Posterior vena cava (tissue), 2 donors: ENCODE data around the gene TCF3. TPM values are rescaled to one million over a fixed set of nuclear protein-coding genes. Genes with fewer than 3 reads are reported as not detected.
"Not testable (repeated sequence)": the region's sequence is repeated elsewhere in the genome, so short reads cannot be mapped to it uniquely, and the experiment has no call there.

Source experiments
- DNase-seq: peaks from one replicate; pipeline ENCODE4 v3.0.0-alpha.2; 2020; ENCODE audit warnings: low spot score
- intact Hi-C, 2 donors: fragments of 100-400 bp; cut with DNase I; formaldehyde crosslinking; loops; one replicate each; pipeline versions ENCODE4 v1.14.1 to v1.14.2; 2022 to 2023
- long read RNA-seq, 2 donors: library from polyadenylated mRNA; unstranded; transcript quantifications; one replicate each; pipeline ENCODE4 v2.0.0, GENCODE V29; 2020 to 2021
- total RNA-seq, 2 donors: library from RNA; stranded (reverse); fragmentation: NEBNext Ultra II Directional; extraction: Animal tissue kit (Norgen Biotek cat#: 25700); gene quantifications; one replicate each; pipeline ENCODE4 v1.2.1, GENCODE V29; 2021
- donor health status: DM: yes; HTN: yes; CAD: no.
- donor health status: DM: yes; HTN: yes; CAD: no.

TCF3 gene
- 10 to 100 TPM; 26.2 to 36.4 TPM for total RNA-seq
- long read RNA-seq, donor 1, full-length matches to known transcripts = 1 of 15 reads
- long read RNA-seq, donor 1, partial matches to known transcripts = 3 of 15 reads
- long read RNA-seq, donor 1, other reads (novel, unspliced or antisense) = 11 of 15 reads
- long read RNA-seq, donor 2, partial matches to known transcripts = 12 of 20 reads
- long read RNA-seq, donor 2, other reads (novel, unspliced or antisense) = 7 of 20 reads

DNA sequence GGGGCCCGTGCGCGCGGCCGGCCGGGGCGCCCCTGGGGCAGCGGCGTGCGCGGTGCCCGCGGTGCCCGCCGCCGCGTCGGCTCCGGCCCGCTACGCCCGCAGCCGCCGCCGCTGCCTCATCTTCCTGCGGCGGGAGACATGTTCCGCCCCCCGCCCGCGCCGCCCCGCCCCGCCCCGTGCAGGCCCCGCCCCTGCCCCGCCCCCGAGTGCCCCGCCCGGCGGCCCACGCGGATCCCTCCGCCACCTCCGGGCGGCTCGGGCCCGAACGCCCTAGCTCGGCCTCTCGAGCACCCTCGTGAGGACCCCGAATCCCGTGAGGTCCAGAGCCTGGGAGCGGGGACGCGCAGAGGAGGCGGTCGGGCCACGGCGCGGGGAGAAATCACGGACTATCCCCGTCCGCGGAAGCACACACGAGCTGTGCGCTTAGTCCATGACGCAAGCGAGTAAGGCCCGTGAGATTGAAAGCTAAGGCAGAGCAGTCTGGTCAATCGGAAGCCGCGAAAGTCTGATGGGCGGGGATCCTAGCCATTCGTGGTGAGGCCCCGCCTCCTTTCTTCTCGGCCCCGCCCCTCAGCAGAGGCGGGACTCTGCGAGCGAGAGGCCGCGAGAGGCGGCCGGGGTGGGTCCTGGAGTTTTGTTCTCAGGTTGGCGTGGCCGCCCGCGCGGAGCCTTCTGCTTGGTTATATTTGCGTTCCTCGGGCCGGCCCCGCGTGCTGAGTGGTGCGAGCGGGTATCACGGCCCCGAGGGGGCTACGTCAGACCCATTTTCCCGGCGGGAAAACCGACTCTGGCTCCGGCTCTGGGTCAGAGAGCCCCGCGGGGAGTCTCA lies at the start of gene TCF3:
TSS of gene TCF3 (minus strand) at position 145 of the 829 bp plus-strand sequence. CDS start 2,367 bp downstream, outside the sequence.
- peak; percentile 99 for DNase-seq
- intact Hi-C loops = loop anchor here in 1 of 2 donors (10.0 kb wide), 1 partner anchor 108 kb away; no protein-coding TSS in a partner anchor

DNA sequence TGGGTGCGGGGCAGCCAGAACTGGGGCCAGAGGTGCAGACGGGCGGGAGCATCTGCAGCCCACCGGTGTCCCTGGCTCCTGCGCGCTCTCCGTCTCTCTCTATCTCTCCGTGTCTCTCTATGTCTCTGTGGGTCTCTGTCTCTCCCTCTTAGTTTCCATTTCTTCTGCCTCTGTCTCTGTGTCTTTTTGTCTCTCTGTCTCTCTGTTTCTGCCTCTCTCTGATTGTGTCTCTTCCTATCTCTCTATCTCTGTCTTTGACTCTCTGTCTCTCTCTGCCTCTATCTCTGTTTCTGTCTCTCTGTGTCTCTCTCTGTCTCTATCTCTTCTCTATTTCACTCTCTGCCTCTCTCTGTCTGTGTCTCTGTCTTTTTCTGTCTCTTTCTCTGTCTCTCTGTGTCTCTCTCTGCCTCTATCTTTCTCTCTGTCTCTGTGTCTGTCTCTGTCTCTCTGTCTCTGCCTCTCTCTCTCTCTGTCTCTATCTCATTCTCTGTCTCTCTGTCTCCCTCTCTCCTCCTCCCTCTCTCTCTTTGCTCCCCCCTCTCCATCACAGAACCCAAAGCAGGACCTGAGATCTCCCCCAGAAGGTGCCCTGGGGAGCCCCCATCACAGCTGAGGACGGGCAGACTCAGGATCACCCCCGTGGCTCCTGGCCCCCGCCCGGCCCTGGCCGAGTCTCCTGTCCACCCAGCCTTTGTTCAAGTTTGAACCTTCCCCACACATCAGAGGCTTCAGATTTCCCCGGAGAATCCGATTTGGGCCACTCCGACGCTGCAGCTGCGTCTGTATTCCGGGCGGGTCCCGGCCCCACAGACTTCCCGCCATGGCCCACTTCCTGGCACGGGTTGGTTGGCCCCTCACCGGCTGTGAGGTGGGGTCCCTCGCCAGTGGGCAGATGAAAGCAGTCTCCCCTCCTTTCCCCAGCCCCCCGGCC lies 48.6 kb upstream of the TCF3 start:
- DNase-seq = no peak
- intact Hi-C loops = loop anchor here in 1 of 2 donors (1.0 kb wide), 1 partner anchor 49 kb away; no protein-coding TSS in a partner anchor

DNA sequence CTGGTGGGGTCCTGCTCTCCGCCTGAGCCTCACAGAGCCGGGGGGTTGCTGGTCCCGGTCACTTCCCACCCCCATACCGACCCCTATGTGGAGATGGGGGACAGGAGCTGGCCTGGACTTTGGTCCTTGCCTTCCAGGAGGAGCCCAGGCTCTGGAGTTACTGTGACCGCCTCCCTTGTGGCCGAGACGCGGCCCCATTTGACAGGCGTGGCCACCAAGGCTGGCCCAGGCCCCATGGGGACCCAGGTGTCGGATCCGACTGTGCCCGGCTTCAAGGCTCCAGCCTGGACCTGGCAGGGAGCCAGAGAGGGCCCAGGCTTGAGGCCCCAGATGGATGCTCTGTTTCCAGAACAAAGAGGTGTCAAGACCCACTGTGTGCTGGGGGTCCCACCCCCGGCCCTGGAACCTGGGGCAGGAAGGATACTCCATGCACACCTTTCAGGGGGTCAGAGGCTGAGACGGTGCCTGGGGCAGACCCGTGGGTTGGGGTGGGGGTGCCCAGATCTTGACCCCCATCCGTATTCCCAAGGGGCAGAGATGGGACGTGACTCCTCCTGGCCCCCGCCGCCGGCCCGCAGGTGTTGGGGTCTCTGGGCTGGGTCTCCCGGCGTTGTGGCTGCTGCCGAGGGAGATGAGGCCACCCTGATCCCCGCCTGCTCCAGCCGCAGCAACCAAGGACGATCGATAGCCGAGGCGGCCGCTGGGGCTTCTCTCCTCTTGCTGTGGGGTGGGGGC lies 47.8 kb upstream of the TCF3 start:
- intact Hi-C loops = no loop called here
- no peak for DNase-seq

DNA sequence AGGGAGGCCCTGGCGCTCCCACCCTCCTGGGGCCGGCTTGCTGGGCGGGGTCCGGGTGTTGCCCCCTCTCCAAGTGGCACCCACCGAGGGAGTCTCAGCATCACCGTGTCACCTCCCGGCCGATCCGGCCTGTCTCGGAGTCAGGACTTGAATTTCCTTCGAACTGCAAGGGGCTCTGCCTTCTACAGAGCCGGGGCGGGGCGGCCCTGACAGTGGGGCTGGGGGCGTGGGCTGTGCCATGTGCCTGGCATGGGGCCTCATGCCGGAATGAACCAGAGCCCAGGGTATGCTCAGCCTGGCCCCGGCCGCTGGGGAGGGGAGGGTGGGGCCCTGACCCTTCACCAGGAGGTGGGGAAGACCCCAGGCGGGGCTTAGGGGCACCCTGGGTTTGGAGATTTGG lies 47.0 kb upstream of the TCF3 start:
- intact Hi-C loops = no loop called here
- no peak for DNase-seq

DNA sequence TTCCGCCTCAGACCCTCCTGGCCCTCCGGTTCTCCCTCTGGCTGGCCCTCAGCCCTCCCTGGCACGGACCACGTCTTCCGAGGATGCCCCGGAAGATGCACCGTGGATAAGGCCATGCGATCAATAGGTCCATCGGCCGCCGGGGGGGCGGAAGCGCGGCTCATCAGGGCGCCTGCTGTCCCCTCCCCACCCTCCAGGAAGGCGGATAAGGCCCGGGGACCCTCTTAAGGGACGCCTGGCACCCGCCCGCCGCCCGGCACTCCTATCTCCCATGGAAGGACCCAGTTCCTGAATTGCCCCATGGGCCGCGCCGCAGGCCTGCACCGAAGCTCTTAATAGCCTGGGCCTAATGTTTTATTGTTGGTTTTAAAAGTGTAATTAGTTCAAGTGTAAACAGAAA lies 46.2 kb upstream of the TCF3 start:
- intact Hi-C loops = no loop called here
- no peak for DNase-seq

DNA sequence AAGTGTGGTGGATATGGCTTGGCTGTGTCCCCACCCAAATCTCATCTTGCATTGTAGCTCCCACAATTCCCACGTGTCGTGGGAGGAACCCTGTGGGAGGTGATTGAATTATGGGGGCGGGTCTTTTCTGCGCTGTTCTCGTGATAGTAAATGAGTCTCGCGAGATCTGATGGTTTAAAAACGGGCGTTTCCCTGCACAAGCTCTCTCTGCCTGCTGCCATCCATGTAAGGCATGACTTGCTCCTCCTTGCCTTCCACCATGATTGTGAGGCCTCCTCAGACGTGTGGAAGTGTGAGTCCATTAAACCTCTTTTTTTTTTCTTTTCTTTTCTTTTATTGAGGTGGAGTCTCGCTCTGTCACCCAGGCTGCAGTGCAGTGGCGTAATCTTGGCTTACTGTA lies 43.1 kb upstream of the TCF3 start:
- intact Hi-C loops, DNase-seq: not testable (repeated sequence)

DNA sequence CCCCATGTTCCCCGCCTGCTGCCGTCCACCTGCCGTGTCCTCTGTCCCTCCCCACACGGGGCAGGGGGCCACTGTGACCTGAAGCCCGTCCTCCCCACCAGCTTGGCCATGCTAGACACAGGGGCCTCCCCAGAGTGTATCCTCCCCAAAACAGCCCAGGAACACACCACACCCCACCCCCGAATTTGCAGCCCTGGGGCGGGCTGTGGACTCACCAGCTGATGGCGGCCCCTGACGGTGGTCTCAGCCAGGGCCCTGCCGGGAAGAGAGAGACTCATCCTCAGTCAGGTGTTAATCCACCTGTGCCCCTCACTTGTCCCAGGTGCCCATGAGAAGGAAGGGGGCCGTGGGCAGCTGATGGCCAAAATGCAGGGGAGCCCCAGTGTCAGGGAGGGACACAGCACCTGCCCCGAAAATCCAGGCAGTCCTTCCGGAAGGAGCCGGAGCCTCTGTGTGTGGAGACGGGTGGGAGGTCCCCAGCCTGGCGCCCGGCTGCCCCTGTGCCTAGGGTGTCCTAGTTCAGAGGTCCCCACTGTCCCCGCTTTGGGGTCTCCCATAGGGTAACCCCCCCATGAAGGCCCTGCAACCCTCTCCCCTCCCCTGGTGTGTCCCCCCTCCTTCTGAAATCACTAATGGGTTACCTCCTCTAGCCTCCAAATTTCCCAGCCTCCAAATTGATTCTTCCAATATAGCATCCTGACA lies 39.3 kb upstream of the TCF3 start:
- DNase-seq = no peak
- intact Hi-C loops = no loop called here

DNA sequence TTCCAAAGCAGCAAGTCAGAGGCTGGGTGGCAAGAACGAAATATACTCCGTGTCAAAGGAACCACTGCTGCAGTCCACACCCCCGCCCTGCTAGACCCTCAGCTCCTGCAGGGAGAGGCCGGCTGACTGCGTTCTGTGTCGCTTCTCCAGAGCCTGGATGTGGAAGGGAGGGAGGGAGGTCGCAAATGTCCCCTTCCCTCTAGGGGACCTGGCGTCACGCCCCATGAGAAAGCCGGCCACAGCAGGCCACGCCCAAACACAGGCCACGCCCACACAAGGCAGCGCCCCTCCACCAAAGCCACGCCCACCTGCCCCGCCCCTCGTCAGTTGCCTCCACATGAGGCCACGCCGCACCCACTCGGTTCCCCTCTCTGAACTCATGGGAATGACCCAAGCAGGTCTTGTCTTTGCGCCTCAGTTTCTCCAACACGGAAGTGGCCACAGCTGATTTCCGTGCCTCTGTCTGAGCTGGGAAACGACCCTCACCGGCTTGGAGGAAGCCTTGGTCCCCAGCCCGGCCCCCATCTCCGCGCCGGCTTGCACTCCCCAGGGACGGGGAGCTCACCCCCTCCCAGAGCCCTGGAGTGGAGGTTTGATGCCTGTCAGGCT lies 38.4 kb upstream of the TCF3 start:
- intact Hi-C loops = no loop called here
- no peak for DNase-seq

DNA sequence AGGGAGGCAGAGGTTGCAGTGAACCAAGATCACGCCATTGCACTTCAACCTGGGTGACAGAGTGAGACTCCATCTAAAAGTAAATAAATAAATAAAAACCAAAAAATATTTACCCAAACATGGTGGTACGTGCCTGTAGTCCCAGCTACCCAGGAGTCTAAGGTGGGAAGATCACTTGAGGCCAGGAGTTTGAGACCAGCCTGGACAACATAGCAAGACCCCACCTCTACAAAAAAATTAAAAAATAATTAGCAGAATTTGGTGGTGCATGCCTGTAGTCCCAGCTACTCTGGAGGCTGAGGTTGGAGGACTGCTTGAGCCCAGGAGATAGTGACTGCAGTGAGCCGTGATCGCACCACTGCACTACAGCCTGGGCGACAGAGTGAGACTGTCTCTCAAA lies 33.4 kb upstream of the TCF3 start:
- intact Hi-C loops = loop anchor here in 1 of 2 donors (2.0 kb wide), 1 partner anchor 45 kb away; no protein-coding TSS in a partner anchor
- DNase-seq = not testable (repeated sequence)

DNA sequence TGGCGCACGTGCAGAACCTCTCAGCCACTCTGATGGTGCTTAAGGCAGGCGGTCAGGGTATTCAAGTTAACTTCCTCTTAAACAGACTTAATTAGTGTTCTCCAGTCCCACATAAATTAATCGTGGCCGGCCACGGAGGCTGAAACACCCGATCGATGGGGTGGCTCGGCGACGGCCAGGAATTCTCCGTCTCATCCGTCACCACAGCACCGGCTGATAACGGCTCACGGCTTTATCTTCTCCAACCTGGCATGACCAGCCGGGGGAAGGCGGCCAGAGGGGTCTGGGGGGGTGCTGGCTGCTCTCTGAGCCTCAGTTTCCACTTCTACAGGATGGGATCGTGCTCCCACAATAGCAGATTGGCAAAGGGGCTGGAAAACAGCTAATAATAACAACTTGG lies 32.6 kb upstream of the TCF3 start:
- intact Hi-C loops = no loop called here
- no peak for DNase-seq

DNA sequence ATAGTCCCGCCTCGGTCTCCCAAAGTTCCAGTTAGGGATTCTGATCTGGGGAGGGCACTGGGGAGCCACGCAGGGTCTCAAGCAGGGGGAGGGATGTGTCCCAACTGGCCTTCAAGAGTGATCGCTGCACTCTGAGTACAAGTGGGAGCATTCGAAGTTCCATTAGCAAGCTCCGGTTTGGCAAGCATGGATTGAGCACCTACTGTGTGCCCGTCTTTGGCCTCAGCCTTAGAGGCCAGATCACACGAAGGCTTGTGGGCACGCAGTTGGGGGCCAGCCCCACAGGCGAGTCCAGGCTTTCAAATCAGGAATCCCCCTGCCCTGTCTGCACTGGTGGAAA lies 32.1 kb upstream of the TCF3 start:
- no peak for DNase-seq

DNA sequence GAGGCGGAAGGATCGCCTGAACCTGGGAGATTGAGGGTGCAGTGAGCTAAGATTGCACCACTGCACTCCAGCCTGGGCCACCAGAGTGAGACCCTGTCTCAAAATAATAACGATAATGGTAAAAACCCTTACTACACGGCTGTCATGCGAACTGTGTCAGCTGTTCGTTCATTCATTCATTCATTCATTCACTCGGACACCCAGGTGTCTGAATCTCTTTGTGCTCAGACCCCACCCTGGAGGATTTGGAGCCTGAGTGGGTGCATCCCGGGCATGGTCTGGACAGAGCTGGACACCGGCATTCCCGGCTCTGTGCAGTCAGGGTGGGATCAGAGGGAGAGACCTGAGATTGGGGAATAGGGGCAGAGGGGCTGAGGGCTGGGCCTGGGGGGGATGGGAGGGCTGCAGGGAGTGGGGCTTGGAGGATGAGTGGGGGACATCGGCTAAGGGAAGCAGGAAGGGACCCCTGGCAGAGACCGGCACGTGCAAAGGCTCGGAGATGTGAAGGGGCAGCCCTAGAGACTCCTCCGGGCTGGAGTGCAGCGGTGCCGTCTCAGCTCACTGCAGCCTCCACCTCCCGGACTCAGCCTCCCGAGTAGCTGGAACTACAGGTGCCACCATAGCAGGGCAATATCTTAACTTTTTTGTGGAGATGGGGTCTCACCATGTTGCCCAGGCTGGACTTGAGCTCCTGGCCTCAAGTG lies 31.6 kb upstream of the TCF3 start:
- intact Hi-C loops = no loop called here
- DNase-seq = no peak

More for the DNA sequence above, 32.1 kb upstream of the TCF3 start:
- intact Hi-C loops = no loop called here

DNA sequence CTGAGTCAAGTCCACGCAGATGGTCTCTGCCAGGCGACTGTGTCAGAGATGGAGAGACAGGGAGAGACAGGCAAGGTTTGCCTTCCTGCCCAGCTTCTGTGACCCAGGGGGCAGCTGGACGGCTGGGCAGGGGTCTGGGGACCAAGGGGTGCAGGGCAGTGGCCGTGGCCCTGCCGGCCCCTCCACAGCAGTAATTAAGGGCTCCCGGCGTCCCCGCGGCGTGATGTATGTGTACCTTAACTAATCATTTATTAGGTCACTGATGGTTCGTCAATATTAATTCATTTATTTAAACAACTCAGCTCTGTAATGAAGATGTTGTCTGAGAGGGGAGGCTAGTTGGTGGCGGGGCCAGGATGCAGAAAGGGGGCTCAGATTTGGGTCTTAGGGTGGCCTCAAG lies 28.6 kb upstream of the TCF3 start:
- DNase-seq = no peak

DNA sequence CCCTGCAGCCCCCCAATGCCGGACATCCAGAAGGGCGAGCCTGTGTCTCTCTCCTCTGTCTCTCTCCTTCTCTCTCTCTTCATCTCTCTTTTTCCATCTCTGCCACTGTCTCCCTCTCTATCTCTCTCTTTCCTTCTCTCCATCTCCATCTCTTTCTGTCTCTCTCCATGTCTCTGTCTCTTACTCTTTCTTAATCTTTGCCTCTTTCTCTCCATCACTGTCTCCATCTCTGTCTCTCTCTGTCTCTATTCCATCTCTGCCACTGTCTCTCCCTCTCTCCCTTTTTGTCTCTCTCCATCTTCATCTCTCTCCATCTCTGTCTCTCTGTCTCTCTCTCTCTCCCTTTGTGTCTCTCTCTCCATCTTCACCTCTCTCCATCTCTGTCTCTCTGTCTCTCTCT lies 25.7 kb upstream of the TCF3 start:
- intact Hi-C loops = no loop called here
- DNase-seq = no peak

More for the DNA sequence above, 28.6 kb upstream of the TCF3 start:
- intact Hi-C loops = no loop called here

DNA sequence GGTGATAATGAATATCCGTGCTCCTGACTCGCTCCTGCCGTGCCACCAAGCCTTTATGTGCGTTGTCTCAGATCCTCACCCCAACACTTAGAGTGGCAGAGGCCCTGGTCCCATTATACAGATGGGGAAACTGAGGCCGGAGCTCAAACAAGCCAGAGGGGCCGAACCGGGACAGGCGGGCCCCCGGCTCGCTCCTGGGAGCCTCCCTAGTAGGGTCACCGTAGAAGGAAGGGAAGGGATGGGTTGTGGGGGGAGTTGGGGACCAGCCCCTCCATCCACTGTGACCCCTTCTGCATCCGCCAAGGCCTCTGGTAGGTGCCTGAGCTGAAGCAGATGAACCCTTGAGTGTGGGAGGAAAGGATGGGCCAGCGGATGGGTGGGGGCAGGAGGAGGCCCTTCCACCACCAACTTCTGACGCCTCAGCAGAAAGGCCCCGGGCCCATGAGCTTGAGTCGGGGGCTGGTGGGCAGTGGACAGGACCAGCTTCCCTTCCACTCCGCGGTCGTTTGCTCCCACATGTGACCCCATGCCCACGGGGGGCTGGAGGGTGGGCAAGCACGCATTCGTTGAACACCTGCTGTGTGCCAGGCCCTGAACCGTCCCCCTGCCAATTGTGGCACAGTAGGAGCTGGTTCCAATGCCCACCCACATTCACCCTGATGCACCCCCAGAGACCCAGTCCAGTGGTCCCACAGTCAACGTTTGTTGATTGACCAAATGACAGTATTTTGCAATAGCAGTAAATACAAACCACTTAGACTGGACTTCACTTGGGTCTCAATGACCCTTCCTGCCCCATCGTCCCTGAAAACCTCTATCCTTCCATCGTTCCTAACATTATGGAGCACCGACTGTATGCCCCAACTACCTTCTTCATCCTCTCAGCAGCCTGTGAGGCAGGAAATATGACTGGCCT lies 24.2 kb upstream of the TCF3 start:
- DNase-seq = no peak
- intact Hi-C loops = no loop called here

DNA sequence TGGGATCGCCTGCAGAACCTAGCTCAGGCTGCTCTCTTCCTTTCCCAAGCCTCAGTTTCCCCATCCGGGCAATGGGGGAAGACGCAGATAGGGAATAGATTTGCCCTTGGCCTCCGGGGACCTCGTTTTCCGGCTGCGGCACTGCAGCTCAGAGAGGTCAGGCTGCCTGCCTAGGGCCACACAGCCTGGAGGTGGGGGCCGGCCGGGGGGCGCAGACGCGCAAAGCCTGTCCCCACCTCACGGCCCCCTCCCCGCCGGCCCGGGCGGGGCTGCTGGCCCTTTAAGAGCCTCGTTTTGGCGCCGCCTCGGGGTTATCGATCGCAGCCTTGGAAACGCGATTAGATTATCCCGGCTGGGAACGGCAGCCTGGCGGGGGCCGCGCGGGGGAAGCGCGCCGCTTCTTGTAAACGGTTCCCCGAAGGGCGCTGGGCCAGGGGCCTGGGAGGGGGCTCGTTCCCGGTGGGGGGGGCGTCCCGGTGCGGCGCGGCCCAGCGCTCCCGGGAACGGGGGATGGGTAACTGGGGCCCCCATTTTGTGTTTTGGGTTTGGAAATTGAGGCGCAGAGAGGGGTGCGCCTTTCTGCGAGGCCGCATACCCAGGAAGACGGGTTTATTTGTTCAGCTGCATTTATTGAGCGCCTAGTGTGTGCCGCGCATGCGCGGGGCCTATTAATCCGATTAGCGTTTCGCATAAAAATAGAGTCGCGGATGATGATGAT lies 23.4 kb upstream of the TCF3 start:
- intact Hi-C loops = no loop called here
- no peak for DNase-seq
